Upper lobe of left lung (tissue), 4 donors: ENCODE results near the gene UBL4A.

Experiments
- CTCF ChIP-seq, 6 experiments: fragments of 450-650 bp in 4 of 6; fragments of 200-600 bp in 2 of 6; sonication (generic) in 2 of 6; IDR thresholded peaks; one replicate each; pipeline ENCODE4 v1.5.1; 2016 to 2019; ENCODE audit warnings: antibody characterized with exemption in 6 of 6
- EP300 ChIP-seq, 4 donors: sonication (generic); formaldehyde crosslinking; IDR thresholded peaks; one replicate each; pipeline ENCODE4 v1.5.1; 2017; ENCODE audit warnings: antibody characterized with exemption in 4 of 4, control low read depth in 2 of 4
- POLR2A ChIP-seq, 4 donors: fragments of 450-650 bp; IDR thresholded peaks; one replicate each; pipeline ENCODE4 v1.5.1; 2016 to 2017; ENCODE audit warnings: antibody characterized with exemption in 4 of 4, mild to moderate bottlenecking in 2 of 4
- POLR2AphosphoS5 ChIP-seq, 2 donors: sonication (generic); formaldehyde crosslinking; IDR thresholded peaks; one replicate each; pipeline ENCODE4 v1.5.1; 2017; ENCODE audit warnings: antibody characterized with exemption in 2 of 2

GRCh38 chrX:154466036-154466435 lies 20.4 kb downstream of the UBL4A start:
- TF ChIP-seq CTCF (IDR thresholded peaks at IDR 0.05) = no peak
- no peak for TF ChIP-seq POLR2A (IDR thresholded peaks at IDR 0.05)
- no peak for TF ChIP-seq POLR2AphosphoS5 (IDR thresholded peaks at IDR 0.05)
- TF ChIP-seq EP300 (IDR thresholded peaks at IDR 0.05) = no peak
